Activated T-helper 17 cell treated with anti-CD3 and anti-CD28 coated beads, Interleukin-2, amount 50 U/mL, for 72 hours (primary cell): ENCODE data around the gene GZMH. TPM values are rescaled to one million over a fixed set of nuclear protein-coding genes. Genes with fewer than 3 reads are reported as not detected.

ENCODE experiments used
- ATAC-seq: fragments of 150-1000 bp; cut with Tn5 transposase; replicated peaks from 2 replicates; pipeline ENCODE4 v1.10.0; 2021; ENCODE audit warnings: mild to moderate bottlenecking, moderate library complexity
- H3K27ac Mint-ChIP-seq: one replicate; pipeline ENCODE4 v1.8.0; 2022; ENCODE audit warnings: mixed read lengths
- H3K27me3 Mint-ChIP-seq: one replicate; pipeline ENCODE4 v1.8.0; 2022; ENCODE audit warnings: mixed read lengths
- H3K36me3 Mint-ChIP-seq: one replicate; pipeline ENCODE4 v1.8.0; 2022; ENCODE audit warnings: low read depth, mild to moderate bottlenecking, mixed read lengths
- H3K4me1 Mint-ChIP-seq: one replicate; pipeline ENCODE4 v1.8.0; 2022; ENCODE audit warnings: mixed read lengths
- H3K4me3 Mint-ChIP-seq: one replicate; pipeline ENCODE4 v1.8.0; 2022; ENCODE audit warnings: mild to moderate bottlenecking, mixed read lengths
- H3K9me3 Mint-ChIP-seq: one replicate; pipeline ENCODE4 v1.8.0; 2022; ENCODE audit warnings: mixed read lengths
- total RNA-seq, 2 donors: library from RNA; stranded (reverse); gene quantifications; one replicate each; pipeline ENCODE4 v1.2.3, GENCODE V29; 2022

GZMH gene
- total RNA-seq, 2 donors from 2014 or later = 3.7 to 6.5 TPM

DNA sequence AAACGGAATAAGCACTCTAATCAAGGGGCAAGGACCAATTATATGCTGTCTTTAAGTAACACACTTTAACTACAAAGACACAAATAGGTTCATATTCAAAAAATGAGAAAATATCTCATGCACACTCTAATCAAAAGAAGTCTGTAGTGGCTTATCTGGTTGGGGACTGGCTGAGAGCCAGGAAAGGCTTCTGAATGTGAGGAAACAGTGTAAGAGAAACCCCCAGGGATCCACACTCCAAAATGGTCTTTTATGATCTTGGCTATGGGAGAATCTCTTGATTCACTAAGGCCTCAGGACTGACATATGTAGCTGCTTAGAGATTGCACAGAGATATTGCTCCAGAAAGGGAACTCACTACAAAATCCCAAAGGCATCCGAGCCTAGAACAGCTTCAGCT lies 43.7 kb downstream of the GZMH start:
- H3K4me3 Mint-ChIP-seq = no peak overlapping the region
- ATAC-seq = no peak
- H3K4me1 Mint-ChIP-seq = no peaks in the 10 kb centered on the region
- peaks cover 26% of the 10 kb centered on the region for H3K9me3 Mint-ChIP-seq
- peaks cover 28% of the 10 kb centered on the region for H3K27me3 Mint-ChIP-seq
- no peaks in the 10 kb centered on the region for H3K36me3 Mint-ChIP-seq
- H3K27ac Mint-ChIP-seq = no peak overlapping the region

GRCh38 chr14:24563505-24563904 lies 46.0 kb downstream of the GZMH start:
- no peak for ATAC-seq
- Mint-ChIP-seq H3K4me3 (no peak overlapping the region), H3K9me3 (peaks cover 26% of the 10 kb centered on the region), H3K27me3 (peaks cover 28% of the 10 kb centered on the region), H3K4me1 (no peaks in the 10 kb centered on the region), H3K27ac (no peak overlapping the region), H3K36me3 (no peaks in the 10 kb centered on the region)

DNA sequence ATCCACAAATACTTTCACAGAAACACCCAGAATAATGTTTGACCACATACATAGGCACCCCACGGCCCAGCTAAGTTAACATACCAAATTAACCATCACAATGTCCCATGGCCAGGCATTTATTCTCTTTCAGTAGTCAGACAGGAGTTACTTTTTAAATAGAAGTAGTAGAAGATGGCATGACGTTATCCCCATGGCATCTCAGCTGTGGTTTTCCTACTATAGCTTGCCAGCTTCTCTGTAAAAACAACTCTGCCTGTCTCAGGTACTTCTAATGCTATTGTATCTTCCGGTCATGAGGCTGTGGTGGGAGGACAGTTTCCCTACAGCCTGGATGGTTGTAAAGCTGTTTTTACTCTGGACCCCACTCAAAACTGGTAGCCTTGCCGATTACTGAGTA lies 52.7 kb downstream of the GZMH start:
- no peak overlapping the region for H3K4me3 Mint-ChIP-seq
- H3K27me3 Mint-ChIP-seq = peaks cover 18% of the 10 kb centered on the region
- no peak for ATAC-seq
- H3K36me3 Mint-ChIP-seq = no peaks in the 10 kb centered on the region
- H3K9me3 Mint-ChIP-seq = peaks cover 6% of the 10 kb centered on the region
- H3K4me1 Mint-ChIP-seq = no peaks in the 10 kb centered on the region
- H3K27ac Mint-ChIP-seq = no peak overlapping the region

Other genes with a start within 250 kb of the GZMH start
- gene NFATC4, start 241.5 kb downstream of the GZMH start, total RNA-seq = under 1 TPM in 1 of 2 donors, not detected in 1; 0.66 TPM
- gene NYNRIN, start 210.7 kb downstream of the GZMH start, total RNA-seq = under 1 TPM in 1 of 2 donors, not detected in 1; 0.04 TPM
- gene CBLN3, start 180.0 kb downstream of the GZMH start, total RNA-seq = 10 to 100 TPM; 11.1 to 14.6 TPM
- gene KHNYN, start 179.7 kb downstream of the GZMH start, total RNA-seq = 100 to 1,000 TPM in 1 of 2 donors, 10 to 100 TPM in 1; 64.3 to 132 TPM
- 10 to 100 TPM; 36.6 to 45.7 TPM for gene SDR39U1, start 166.9 kb downstream of the GZMH start, total RNA-seq
- under 1 TPM in 1 of 2 donors, not detected in 1; 0.80 TPM for gene CMA1, start 101.4 kb downstream of the GZMH start, total RNA-seq
- gene CTSG, start 33.4 kb downstream of the GZMH start, total RNA-seq = not detected
- 1,000 to 10,000 TPM; 1,048 to 1,422 TPM for gene GZMB, start 24.5 kb upstream of the GZMH start, total RNA-seq